ENCODE data around the gene F7.

- no peak for TF ChIP-seq CTCF (IDR thresholded peaks at IDR 0.05)
- TF ChIP-seq NR3C1 (CRISPR knock-in tag; conservative IDR thresholded peaks at IDR 0.05; ENCODE audit: low read depth) = no peak
Observed at GRCh38 chr13:113158946-113159345, 53.4 kb downstream of the F7 start.

All from WTC11 (cell line).